ENCODE data around the gene FOCAD.

- no peak for TF ChIP-seq POLR2AphosphoS5 (IDR thresholded peaks at IDR 0.05; ENCODE audit: low read depth, low read length)
- TF ChIP-seq POLR2A (IDR thresholded peaks at IDR 0.05; ENCODE audit: low read depth, low read length) = no peak
- peak; percentile 47; the same call in 1 of the 2 replicates for TF ChIP-seq TAF1 (IDR thresholded peaks at IDR 0.05; ENCODE audit: low read depth, low read length)
These were observed 25.2 kb upstream of the FOCAD start for GRCh38 chr9:20658677-20659473.

Measured in GM12891 (cell line).